Measurements from ENCODE around the gene TOP3A.

DNA sequence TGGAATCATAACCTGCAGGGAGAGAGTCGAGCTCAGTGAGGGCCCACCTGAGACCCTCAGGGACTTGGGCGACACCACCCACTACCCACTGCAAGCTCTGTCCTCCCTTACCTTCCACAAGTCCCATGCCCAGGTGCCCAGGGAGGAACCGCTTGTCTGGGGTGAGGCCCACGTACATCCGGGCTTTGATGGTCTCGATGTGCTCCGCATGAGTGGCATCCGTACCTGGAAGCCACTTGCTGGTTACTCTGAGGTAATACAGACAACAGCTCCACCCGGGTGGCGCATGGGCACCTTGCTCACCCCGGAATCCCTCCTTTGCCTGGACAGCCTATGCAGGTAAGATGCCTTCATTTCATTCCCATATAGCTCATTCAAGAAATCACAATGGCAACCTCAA, 29.5 kb downstream of the TOP3A start:
- TF ChIP-seq CTCF (IDR thresholded peaks at IDR 0.05), result no peak
- TF ChIP-seq POLR2A (IDR thresholded peaks at IDR 0.05), result no peak
